Fibroblast of villous mesenchyme (primary cell): ENCODE data around the gene TBC1D9B. TPM values are rescaled to one million over a fixed set of nuclear protein-coding genes. Genes with fewer than 3 reads are reported as not detected.

Experiments used
- DNase-seq: peaks from one replicate; pipeline ENCODE4 v3.0.0-alpha.2; 2010; ENCODE audit warnings: low read depth
- H3K4me3 ChIP-seq: 2 replicates; pipeline ENCODE4 v1.5.1; 2011; ENCODE audit warnings: low read depth, mild to moderate bottlenecking, low read length
- CTCF ChIP-seq: IDR thresholded peaks from 2 replicates; pipeline ENCODE4 v1.5.1; 2012; ENCODE audit warnings: low read depth, mild to moderate bottlenecking, low read length; ENCODE audit not compliant: insufficient read depth
- total RNA-seq: library from RNA; depleted of rRNA; stranded (reverse); fragments of >200 nt; gene quantifications from 2 replicates; pipeline ENCODE4 v1.2.3, GENCODE V29; 2012

TBC1D9B gene
- total RNA-seq, 1 donor: 70.0 TPM

GRCh38 chr5:179880848-179881590 is 26.7 kb downstream of the TBC1D9B start:
- no peak for TF ChIP-seq CTCF
- no peak for DNase-seq
- no peak overlapping the region for H3K4me3 ChIP-seq

- TF ChIP-seq CTCF: no peak
- no peak overlapping the region for H3K4me3 ChIP-seq
- no peak for DNase-seq
Measured at GRCh38 chr5:179880066-179880650, 27.5 kb downstream of the TBC1D9B start.

GRCh38 chr5:179879690-179880010 is 28.0 kb downstream of the TBC1D9B start:
- H3K4me3 ChIP-seq: no peak overlapping the region
- TF ChIP-seq CTCF: no peak
- no peak for DNase-seq

GRCh38 chr5:179879003-179879689 is 28.6 kb downstream of the TBC1D9B start:
- no peak for TF ChIP-seq CTCF
- DNase-seq: no peak
- no peak overlapping the region for H3K4me3 ChIP-seq

GRCh38 chr5:179878222-179879002 is 29.3 kb downstream of the TBC1D9B start:
- DNase-seq: no peak
- H3K4me3 ChIP-seq: no peak overlapping the region
- no peak for TF ChIP-seq CTCF

- no peak overlapping the region for H3K4me3 ChIP-seq
Measured at GRCh38 chr5:179876610-179876952, 31.1 kb downstream of the TBC1D9B start.

More at GRCh38 chr5:179876610-179876952, 31.1 kb downstream of the TBC1D9B start:
- no peak for TF ChIP-seq CTCF
- DNase-seq: no peak
